ENCODE results near the gene XIRP1.

XIRP1 gene

GRCh38 chr3:39166932-39167532 is 25.4 kb downstream of the XIRP1 start:
- peak; percentile 54 for DNase-seq (ENCODE audit: low spot score)

GRCh38 chr3:39166134-39166710 is 26.2 kb downstream of the XIRP1 start:
- peak; percentile 92 for DNase-seq (ENCODE audit: low spot score)

GRCh38 chr3:39165518-39165917 is 26.9 kb downstream of the XIRP1 start:
- no peak for DNase-seq (ENCODE audit: low spot score)

- DNase-seq (ENCODE audit: low spot score): no peak
Observed at GRCh38 chr3:39164414-39164813, 28.0 kb downstream of the XIRP1 start.

GRCh38 chr3:39158148-39158715 is 34.2 kb downstream of the XIRP1 start:
- DNase-seq (ENCODE audit: low spot score): no peak

GRCh38 chr3:39157359-39157758 is 35.0 kb downstream of the XIRP1 start:
- DNase-seq (ENCODE audit: low spot score): no peak

- DNase-seq (ENCODE audit: low spot score): no peak
Observed at GRCh38 chr3:39156421-39156820, 36.0 kb downstream of the XIRP1 start.

GRCh38 chr3:39154280-39155021 is 37.9 kb downstream of the XIRP1 start:
- DNase-seq (ENCODE audit: low spot score): peak; percentile 84

- DNase-seq (ENCODE audit: low spot score): no peak
Observed at GRCh38 chr3:39153977-39154279, 38.5 kb downstream of the XIRP1 start.

- DNase-seq (ENCODE audit: low spot score): peak; percentile 95
Observed at GRCh38 chr3:39150803-39151631, 41.4 kb downstream of the XIRP1 start.

GRCh38 chr3:39150148-39150802 is 42.1 kb downstream of the XIRP1 start:
- DNase-seq (ENCODE audit: low spot score): peak; percentile 53

GRCh38 chr3:39149498-39150147 is 42.8 kb downstream of the XIRP1 start:
- DNase-seq (ENCODE audit: low spot score): no peak

- no peak for DNase-seq (ENCODE audit: low spot score)
Observed at GRCh38 chr3:39149059-39149455, 43.3 kb downstream of the XIRP1 start.

GRCh38 chr3:39148435-39149058 is 43.8 kb downstream of the XIRP1 start:
- DNase-seq (ENCODE audit: low spot score): no peak

- DNase-seq (ENCODE audit: low spot score): peak; percentile 68
Observed at GRCh38 chr3:39147711-39148434, 44.5 kb downstream of the XIRP1 start.

- DNase-seq (ENCODE audit: low spot score): peak; percentile 98
Observed at GRCh38 chr3:39146611-39147591, 45.5 kb downstream of the XIRP1 start.

GRCh38 chr3:39146083-39146501 is 46.3 kb downstream of the XIRP1 start:
- peak; percentile 35 for DNase-seq (ENCODE audit: low spot score)

GRCh38 chr3:39144748-39145380 is 47.5 kb downstream of the XIRP1 start:
- no peak for DNase-seq (ENCODE audit: low spot score)

Measured in kidney tubule cell (primary cell).